Measurements from ENCODE around the gene ZIC5.
A peak's percentile ranks its signal among the peaks of the same experiment; 100 is the strongest.

ZIC5 gene

DNA sequence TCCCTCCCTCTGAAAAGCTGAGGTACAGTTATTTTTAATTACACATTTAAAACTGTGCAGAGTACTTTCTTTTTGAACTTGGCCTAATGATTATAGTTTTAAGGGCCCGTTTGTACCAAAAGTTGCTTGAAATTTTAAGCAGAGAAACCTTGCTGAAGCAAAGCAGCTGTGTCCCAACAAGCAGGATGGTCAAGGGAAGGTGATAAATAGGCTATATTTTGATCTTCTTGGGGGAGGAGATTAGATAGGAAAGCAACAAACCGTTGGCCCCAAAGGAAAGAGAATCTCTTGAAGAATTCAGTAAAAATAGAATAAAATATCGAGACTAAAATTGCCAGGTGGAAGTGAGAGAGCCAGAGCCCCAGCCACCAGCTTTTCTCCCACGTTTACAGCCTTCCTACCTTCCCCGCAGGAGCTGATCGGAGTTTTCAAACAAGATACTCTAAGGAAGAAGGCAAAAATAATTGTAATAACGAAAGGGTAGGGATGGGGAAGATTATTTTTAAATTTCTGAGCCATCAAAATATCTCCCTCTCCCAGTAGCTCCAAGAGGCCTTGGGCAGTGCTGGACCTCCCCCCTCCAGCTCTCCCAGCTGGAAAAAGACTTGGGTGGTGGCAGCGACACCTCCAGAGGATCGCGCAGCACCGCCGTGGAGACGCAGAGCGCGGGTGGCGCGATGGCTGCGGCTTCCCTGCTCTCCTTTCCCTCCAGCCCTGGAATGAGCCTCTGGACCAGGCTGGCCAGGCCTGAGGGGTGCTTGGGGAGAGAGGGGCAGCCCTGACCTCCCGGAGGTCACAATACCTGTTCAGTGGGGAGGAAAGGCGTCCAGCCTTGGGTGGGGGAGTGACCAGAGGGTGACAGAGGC lies 15.8 kb upstream of the ZIC5 start:
- no peak for DNase-seq

DNA sequence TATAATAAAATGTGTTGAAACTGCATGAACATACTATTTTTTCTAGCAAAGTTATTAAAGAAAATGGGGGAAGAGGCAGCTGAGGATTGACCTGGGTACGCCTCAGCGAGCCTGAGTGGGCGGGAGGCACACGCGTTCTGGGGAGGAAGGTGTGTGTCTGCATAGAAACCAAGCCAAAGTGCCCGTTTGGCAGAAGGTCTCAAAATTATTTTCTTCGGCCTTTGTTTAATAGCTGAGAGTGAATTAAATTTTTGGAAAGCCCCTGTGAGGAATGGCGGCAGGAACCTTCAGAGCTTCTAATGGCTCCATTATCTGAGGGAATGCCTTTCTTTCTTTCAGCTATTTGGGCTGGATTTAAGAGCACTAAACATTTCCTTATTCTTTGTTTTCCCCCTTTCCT lies 15.2 kb upstream of the ZIC5 start:
- DNase-seq = no peak

- no peak for DNase-seq
Measured at GRCh38 chr13:99985886-99986527, 14.4 kb upstream of the ZIC5 start.

GRCh38 chr13:99985241-99985874 lies 13.8 kb upstream of the ZIC5 start:
- peak in 1 of 2 experiments; percentile 14 for DNase-seq

- DNase-seq = peak in 1 of 2 experiments; percentile 29
Measured at GRCh38 chr13:99984461-99985240, 13.1 kb upstream of the ZIC5 start.

GRCh38 chr13:99983499-99984401 lies 12.2 kb upstream of the ZIC5 start:
- DNase-seq = peak in 1 of 2 experiments; percentile 8

- peak in 1 of 2 experiments; percentile 13 for DNase-seq
Measured at GRCh38 chr13:99982731-99983498, 11.3 kb upstream of the ZIC5 start.

GRCh38 chr13:99982036-99982730 lies 10.6 kb upstream of the ZIC5 start:
- peak in 1 of 2 experiments; percentile 29 for DNase-seq

DNA sequence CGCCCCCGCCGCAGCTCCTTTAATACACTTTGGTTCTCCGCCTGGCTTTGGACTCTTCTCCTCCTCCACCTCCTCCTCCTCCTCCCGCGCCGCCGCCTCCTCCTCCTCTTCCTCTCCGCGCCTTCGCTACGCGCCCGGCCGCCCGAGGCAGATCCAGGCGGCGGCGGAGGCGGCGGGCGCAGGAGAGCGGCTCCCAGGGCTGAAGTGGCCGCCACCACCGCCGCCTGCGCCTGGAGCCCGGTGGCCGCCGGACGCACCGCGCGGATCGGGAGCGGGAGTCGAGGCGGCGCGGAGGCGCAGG lies 10.1 kb upstream of the ZIC5 start, which contains the start of gene ZIC2:
Gene ZIC2, plus strand, starts transcription at position 50 of the 301 bp plus-strand sequence. CDS start 281 bp downstream, outside the sequence.
- DNase-seq = peak in 1 of 2 experiments; percentile 23

GRCh38 chr13:99980824-99981734 lies 9.5 kb upstream of the ZIC5 start:
- DNase-seq = peak in 1 of 2 experiments; percentile 39

DNA sequence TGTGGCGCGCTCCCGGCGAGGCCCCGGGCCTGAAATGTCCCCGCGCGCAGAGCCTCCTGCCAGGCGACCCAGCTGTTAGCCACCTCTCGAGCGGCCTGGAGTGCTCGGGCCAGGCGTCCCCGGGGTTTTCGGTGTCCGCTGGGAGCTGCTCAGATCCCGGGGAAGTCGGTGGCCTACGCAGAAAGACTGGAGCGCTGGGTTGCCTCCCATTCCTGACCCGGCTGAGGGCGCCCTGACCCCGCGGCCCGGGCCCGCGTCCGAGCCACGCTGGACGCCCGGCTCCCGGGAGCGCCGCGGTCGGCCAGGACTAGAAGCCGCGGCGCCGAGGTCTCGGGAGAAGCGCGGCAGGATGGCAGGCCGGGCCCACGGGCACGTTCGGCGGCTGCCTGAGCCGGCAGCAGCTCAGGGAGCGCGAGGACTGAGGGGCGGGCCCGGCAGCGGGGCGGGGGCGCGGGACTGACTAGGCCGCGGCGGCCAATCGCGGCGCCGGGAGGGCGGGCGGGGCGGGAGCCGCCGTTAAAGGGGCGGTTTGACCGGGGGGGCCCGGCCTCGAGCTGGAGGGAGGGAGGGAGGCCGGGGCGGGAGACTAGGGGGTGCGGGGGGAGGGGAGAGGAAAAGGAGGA lies 8.7 kb upstream of the ZIC5 start:
- DNase-seq = peak; percentile 62 to 64

DNA sequence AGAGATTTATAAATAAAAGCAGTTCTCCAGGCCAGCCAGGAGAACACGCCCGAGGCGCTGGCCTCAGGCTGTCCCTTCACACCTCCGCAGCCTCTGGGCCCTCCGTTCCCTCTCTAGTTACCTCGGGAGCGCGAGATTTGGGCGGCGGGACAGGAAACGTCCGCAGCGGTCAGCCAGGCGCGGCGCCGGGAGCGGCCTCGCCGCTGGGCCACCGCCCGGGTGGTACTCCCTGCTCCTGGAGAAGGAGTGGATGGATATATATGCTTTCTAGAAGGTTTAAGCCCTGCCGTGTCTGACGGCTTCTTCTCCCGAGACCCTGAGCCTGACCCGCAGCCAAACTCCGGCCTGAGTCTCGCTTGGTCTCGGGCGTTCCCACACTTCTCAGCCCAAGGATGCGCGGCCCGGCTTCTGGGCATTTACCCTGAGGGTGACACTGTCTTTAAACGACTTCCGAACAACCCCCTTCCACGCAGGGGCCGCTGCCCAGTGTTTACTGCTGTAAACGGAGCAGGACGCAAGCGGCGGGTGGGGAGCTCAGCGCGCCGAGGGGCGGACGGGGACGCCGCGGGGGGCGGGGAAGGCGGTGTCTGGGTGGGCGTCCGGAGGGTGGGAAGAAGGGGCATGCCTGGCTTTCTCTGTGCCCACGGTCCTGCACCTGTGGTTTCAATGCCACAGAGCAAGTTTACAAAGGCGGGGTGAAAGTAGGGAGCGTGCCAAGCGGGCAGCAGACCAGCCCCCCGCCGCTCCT lies 8.1 kb upstream of the ZIC5 start:
- peak in 1 of 2 experiments; percentile 8 for DNase-seq

DNA sequence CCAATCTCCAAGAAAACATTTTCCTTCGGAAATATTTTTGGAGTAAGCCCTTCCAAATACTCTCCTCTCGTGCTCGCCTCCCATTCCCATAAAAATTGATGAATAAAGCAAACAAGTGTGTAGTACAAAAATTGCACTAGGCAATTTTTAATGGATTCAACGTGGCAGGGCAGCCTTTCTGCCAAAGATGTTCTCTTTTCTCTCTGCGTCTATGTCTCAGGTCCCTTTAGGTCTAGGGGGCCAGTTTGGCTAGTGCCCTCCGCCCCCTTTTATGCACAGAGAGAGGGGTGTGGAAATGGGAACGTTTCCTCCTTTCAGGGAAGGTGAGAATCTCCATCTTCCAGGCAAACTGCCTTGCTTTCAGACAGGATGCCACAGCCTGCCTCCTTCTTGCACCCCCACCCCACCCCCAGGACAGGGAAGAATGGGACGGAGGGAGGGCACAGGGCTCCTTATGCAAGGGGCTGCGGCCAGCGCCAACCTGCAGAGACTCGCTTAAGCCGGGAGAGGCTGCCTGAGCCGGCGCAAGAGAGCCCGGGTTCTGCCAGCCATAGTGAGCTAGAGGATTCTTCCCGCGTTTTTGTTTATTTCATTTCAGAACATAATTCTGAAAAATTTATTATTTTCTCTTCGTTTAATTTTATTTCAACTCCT lies 7.4 kb upstream of the ZIC5 start:
- DNase-seq = peak in 1 of 2 experiments; percentile 8

- peak in 1 of 2 experiments; percentile 5 for DNase-seq
Measured at GRCh38 chr13:99977912-99978798, 6.6 kb upstream of the ZIC5 start.

- DNase-seq = no peak
Measured at GRCh38 chr13:99977334-99977911, 5.9 kb upstream of the ZIC5 start.

DNA sequence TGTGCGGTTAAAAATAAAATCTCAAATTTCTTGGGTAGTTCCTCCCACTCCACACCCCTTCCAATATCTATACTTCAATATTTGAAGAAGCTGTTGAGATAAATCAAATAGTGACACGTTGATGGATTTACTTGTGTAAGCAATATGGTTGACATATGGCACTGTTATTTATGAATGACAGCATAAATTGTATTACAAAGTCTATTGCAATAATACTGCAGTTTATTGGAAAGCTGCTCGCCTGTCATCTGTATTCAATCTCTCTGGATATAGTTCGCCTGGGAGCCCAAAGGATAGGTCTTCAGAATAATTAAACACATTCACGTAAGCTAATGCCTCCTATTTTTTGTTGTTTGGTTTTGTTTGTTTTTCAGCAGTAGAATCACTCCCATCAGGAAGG lies 5.0 kb upstream of the ZIC5 start:
- no peak for DNase-seq
